KOPT-K1 (cell line): ENCODE data around the gene LOXHD1.

ENCODE experiments used
- H3K27ac ChIP-seq: fragments of 200-600 bp; sonication (generic); 2 replicates; pipeline ENCODE4 v1.5.1; 2016; ENCODE audit warnings: antibody characterized with exemption, mild to moderate bottlenecking, low read depth, low read length; ENCODE audit not compliant: poor library complexity, severe bottlenecking
- H3K36me3 ChIP-seq: fragments of 200-600 bp; sonication (generic); 2 replicates; pipeline ENCODE4 v1.5.1; 2017; ENCODE audit warnings: antibody characterized with exemption, mild to moderate bottlenecking, low read length, moderate library complexity; ENCODE audit not compliant: insufficient read depth
- H3K9me3 ChIP-seq: fragments of 200-600 bp; sonication (generic); 2 replicates; pipeline ENCODE4 v1.5.1; 2017; ENCODE audit warnings: antibody characterized with exemption, low read length, mild to moderate bottlenecking; ENCODE audit not compliant: insufficient read depth, poor library complexity, severe bottlenecking

Gene LOXHD1

GRCh38 chr18:46538376-46538775 lies 118.6 kb downstream of the LOXHD1 start:
- H3K36me3 ChIP-seq: no peaks in the 10 kb centered on the region
- no peak overlapping the region for H3K27ac ChIP-seq
- no peaks in the 10 kb centered on the region for H3K9me3 ChIP-seq

- no peaks in the 10 kb centered on the region for H3K9me3 ChIP-seq
- H3K36me3 ChIP-seq: no peaks in the 10 kb centered on the region
- H3K27ac ChIP-seq: no peak overlapping the region
These were observed 120.7 kb downstream of the LOXHD1 start for GRCh38 chr18:46536215-46536874.

- Histone ChIP-seq H3K36me3 (no peaks in the 10 kb centered on the region), H3K9me3 (no peaks in the 10 kb centered on the region), H3K27ac (no peak overlapping the region)
These were observed 125.5 kb downstream of the LOXHD1 start for GRCh38 chr18:46531482-46531881.

DNA sequence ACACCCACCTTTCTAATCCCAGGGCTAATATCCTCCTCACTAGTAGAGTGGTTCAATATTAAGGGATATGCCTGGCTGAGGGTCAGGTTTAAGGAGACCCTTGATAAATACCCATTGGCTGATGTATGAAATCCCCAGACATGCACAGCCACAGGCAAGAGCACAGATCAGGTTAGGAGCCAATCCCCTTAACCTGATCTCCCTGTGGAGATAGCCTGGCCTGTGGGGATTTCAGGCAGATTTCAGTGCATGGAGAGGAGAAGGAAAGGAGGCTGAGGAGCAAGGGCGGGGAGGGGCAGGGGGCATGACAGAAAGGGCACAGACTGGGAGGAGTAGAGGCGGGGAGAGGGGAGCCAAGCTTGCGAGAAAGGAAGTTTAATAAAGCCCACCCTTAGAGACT lies 129.0 kb downstream of the LOXHD1 start:
- Histone ChIP-seq H3K36me3 (no peaks in the 10 kb centered on the region), H3K27ac (no peak overlapping the region), H3K9me3 (no peaks in the 10 kb centered on the region)

DNA sequence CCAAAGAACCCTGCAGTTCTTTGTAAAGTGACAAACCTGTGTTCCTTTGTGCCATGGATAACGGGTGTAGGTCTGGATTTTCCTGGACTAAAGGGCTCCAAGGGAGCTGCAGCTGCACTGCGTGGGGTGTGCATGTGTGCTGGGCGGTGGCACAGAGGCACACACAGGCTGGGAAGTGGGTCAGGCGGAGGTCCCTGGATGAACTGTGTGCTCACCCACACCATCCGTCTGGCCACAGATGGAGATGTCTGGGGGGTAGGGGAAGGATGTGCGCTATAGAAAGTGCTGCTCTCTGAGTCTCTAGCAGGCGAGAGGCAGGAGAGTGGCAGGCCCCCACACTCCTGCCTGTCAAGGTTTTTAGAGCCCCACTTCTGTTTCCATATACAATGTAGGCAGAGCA lies 137.2 kb downstream of the LOXHD1 start:
- H3K27ac ChIP-seq: no peak overlapping the region
- H3K36me3 ChIP-seq: no peaks in the 10 kb centered on the region
- no peaks in the 10 kb centered on the region for H3K9me3 ChIP-seq

DNA sequence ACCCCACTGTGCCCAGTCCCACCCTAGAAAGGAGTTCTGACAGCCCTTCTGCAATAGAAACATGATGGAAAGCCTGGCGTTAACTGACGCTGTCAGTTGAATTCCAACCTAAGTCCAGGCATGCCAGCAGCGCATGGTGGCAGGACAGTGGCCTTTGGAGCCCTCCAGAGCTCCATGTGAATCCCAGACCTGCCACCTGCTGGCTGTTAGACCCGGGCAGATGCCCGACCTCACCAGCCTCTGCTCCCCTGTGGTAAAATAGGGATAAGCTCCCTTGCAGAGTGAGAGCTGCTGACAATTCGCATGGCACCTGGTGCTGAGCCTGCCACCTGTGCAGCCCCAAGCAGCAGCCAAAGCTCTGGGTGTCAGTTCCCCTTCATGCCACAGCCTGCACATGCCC lies 138.6 kb downstream of the LOXHD1 start:
- H3K9me3 ChIP-seq: no peaks in the 10 kb centered on the region
- no peaks in the 10 kb centered on the region for H3K36me3 ChIP-seq
- H3K27ac ChIP-seq: no peak overlapping the region

DNA sequence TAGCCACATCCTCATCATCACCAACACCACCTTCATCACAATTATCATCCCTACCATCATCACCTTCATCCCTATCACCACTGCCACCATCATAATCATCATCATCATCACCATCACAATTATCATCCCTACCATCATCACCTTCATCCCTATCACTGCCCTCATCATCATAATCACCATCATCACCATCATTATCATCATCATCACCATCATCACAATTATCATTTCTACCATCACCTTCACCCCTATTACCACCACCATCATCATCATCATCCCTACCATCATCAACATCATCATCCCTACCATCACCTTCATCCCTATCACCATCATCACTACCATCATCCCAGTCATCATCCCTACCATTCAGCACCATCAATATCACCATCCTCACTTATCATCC lies 140.5 kb downstream of the LOXHD1 start:
- Histone ChIP-seq H3K36me3 (no peaks in the 10 kb centered on the region), H3K9me3 (no peaks in the 10 kb centered on the region), H3K27ac (no peak overlapping the region)

GRCh38 chr18:46510386-46510785 lies 146.6 kb downstream of the LOXHD1 start:
- Histone ChIP-seq H3K27ac (no peak overlapping the region), H3K9me3 (no peaks in the 10 kb centered on the region), H3K36me3 (no peaks in the 10 kb centered on the region)

DNA sequence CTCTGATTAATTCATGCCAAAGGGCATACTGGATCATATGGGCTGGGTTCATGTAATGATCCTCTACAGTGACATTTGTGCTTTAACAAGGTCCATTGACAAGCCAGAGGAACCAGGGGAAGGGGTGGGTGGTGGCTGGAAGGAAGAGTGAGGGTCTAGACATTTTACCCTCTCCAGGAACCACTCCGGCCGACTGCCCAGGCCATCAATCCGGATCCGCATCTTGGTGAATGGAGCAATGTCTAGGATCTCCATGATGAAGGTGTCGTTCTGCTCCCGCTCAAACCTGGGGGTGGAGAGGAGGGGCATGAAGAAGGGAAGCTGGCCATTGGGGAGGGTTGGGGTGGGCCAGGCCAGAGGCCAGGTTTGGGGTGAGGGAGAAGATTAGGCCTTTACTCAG lies 147.5 kb downstream of the LOXHD1 start:
- H3K27ac ChIP-seq: no peak overlapping the region
- H3K36me3 ChIP-seq: no peaks in the 10 kb centered on the region
- H3K9me3 ChIP-seq: no peaks in the 10 kb centered on the region

DNA sequence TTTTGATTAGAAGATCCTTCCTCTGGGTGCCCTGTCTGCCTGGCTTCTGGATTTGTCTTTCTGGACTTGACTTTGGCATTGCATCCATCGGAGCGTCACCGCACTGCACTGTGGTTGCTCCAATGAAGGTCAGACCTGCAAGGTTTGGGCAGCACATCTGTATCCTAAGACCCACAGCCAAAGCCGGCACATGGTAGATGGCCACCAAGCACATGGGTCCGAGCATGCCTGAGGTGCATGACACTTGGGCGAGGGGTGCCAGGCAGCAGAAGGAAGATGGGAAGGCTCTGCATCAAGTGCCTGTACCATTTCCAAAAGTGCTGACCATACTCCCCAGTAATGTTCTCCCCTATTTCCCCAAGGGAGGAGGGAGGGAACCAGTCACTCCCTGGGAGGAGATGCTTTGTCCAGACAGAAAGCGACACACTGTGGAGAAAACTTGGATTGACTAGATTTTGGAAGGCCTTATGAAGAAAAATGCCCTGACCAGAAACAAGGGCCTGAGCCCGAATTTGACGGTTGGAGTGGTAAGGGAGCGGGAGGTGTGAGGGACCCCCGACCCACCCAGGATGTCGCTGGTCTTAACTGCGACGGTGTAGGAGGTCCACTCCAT lies 149.9 kb downstream of the LOXHD1 start:
- Histone ChIP-seq H3K36me3 (no peaks in the 10 kb centered on the region), H3K9me3 (no peaks in the 10 kb centered on the region), H3K27ac (no peak overlapping the region)

- Histone ChIP-seq H3K9me3 (no peaks in the 10 kb centered on the region), H3K36me3 (no peaks in the 10 kb centered on the region), H3K27ac (no peak overlapping the region)
These were observed 154.6 kb downstream of the LOXHD1 start for GRCh38 chr18:46502444-46502843.

- no peaks in the 10 kb centered on the region for H3K36me3 ChIP-seq
- H3K27ac ChIP-seq: no peak overlapping the region
- no peaks in the 10 kb centered on the region for H3K9me3 ChIP-seq
These were observed 159.9 kb downstream of the LOXHD1 start for GRCh38 chr18:46497129-46497528.

- Histone ChIP-seq H3K36me3 (no peaks in the 10 kb centered on the region), H3K27ac (no peak overlapping the region), H3K9me3 (no peaks in the 10 kb centered on the region)
These were observed 168.4 kb downstream of the LOXHD1 start for GRCh38 chr18:46488471-46489213.

DNA sequence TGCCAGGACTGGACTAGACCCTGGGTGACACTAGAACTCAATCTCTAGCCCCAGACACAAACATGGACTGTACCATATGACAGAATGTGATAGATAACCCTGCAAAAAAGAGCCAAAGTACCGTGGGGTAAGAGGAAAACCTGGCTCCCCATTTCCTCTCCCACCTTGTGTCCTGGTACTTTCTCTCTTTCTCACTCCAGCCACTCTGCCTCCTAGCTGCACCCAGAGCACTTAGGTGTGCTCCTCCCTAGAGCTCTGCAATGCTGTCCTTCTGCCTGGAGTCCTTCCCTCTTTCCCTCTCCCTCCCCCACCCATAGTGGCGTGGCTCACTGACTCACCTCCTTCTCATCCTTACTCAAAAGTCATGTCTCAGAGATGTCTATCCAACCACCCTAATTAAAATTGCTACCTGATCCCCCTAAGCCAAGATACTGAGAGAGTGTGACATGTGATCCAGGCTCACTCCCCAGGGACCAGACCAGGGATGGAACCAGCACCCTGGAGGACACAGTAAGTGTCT lies 171.3 kb downstream of the LOXHD1 start:
- Histone ChIP-seq H3K36me3 (no peaks in the 10 kb centered on the region), H3K27ac (no peak overlapping the region), H3K9me3 (peaks cover 10% of the 10 kb centered on the region)

GRCh38 chr18:46484971-46485370 lies 172.0 kb downstream of the LOXHD1 start:
- Histone ChIP-seq H3K27ac (no peak overlapping the region), H3K9me3 (peaks cover 10% of the 10 kb centered on the region), H3K36me3 (no peaks in the 10 kb centered on the region)
